CD14-positive monocyte (primary cell): ENCODE measurements around the gene PPP1R13B. TPM values are rescaled to one million over a fixed set of nuclear protein-coding genes. Genes with fewer than 3 reads are reported as not detected.

Experiments
- DNase-seq, 3 donors: peaks; one replicate each; pipeline ENCODE4 v3.0.0-alpha.2; 2011 to 2022
- H2AFZ ChIP-seq: 2 replicates; pipeline ENCODE4 v1.6.0; 2012; ENCODE audit warnings: mild to moderate bottlenecking, low read depth, low read length, inconsistent platforms; ENCODE audit not compliant: insufficient read depth, poor library complexity, severe bottlenecking
- H3K27ac ChIP-seq, 2 donors: 1 replicate in 1 of 2; 2 replicates in 1 of 2; pipeline ENCODE4 v1.5.1; 2012 to 2013; ENCODE audit warnings: low read length in 2 of 2, control low read depth in 1 of 2, inconsistent platforms in 1 of 2, low read depth in 1 of 2, mild to moderate bottlenecking in 1 of 2
- H3K27me3 ChIP-seq, 2 donors: one replicate each; pipeline versions ENCODE4 v1.6.0 to v1.6.1; 2011 to 2013; ENCODE audit warnings: low read length in 2 of 2; ENCODE audit not compliant: control insufficient read depth in 2 of 2, insufficient read depth in 2 of 2
- H3K36me3 ChIP-seq, 2 donors: replicated peaks in 1 of 2; 1 replicate in 1 of 2; 2 replicates in 1 of 2; pipeline versions ENCODE4 v1.5.1 to v1.6.1; 2012 to 2013; ENCODE audit warnings: low read length in 2 of 2, control low read depth in 1 of 2, inconsistent platforms in 1 of 2, mild to moderate bottlenecking in 1 of 2; ENCODE audit not compliant: insufficient read depth in 2 of 2, control insufficient read depth in 1 of 2
- H3K4me1 ChIP-seq, 2 donors: 1 replicate in 1 of 2; 2 replicates in 1 of 2; pipeline versions ENCODE4 v1.5.1 to v1.6.1; 2012 to 2013; ENCODE audit warnings: low read length in 2 of 2, control low read depth in 1 of 2, inconsistent platforms in 1 of 2, mild to moderate bottlenecking in 1 of 2, moderate library complexity in 1 of 2; ENCODE audit not compliant: insufficient read depth in 2 of 2, control insufficient read depth in 1 of 2
- H3K4me2 ChIP-seq: replicated peaks from 2 replicates; pipeline ENCODE3; 2012; ENCODE audit warnings: low read length, moderate library complexity, mild to moderate bottlenecking; ENCODE audit not compliant: poor library complexity, severe bottlenecking; ENCODE audit errors: extremely low read depth
- H3K4me3 ChIP-seq, 3 experiments: fragments of 200-600 bp in 1 of 3; sonication (generic) in 1 of 3; replicated peaks in 1 of 3; 1 replicate in 2 of 3; 2 replicates in 1 of 3; pipeline ENCODE4 v1.5.1; 2011 to 2013; ENCODE audit warnings: low read length in 3 of 3, mild to moderate bottlenecking in 3 of 3, control low read depth in 2 of 3, low read depth in 2 of 3, inconsistent platforms in 1 of 3, moderate library complexity in 1 of 3
- H3K79me2 ChIP-seq: 2 replicates; pipeline ENCODE4 v1.6.0; 2012; ENCODE audit warnings: mild to moderate bottlenecking, control low read depth, inconsistent platforms, low read length, moderate library complexity; ENCODE audit not compliant: insufficient read depth
- H3K9ac ChIP-seq: 2 replicates; pipeline ENCODE4 v1.6.0; 2017; ENCODE audit warnings: low read length, mild to moderate bottlenecking; ENCODE audit not compliant: insufficient read depth, poor library complexity, severe bottlenecking
- H3K9me3 ChIP-seq, 2 donors: replicated peaks in 1 of 2; 1 replicate in 1 of 2; 2 replicates in 1 of 2; pipeline versions ENCODE4 v1.5.1 to v1.6.1; 2012 to 2013; ENCODE audit warnings: low read length in 2 of 2, control low read depth in 1 of 2; ENCODE audit not compliant: control insufficient read depth in 1 of 2, insufficient read depth in 1 of 2
- H4K20me1 ChIP-seq: 2 replicates; pipeline ENCODE4 v1.6.0; 2012; ENCODE audit warnings: mild to moderate bottlenecking, low read length, control low read depth, moderate library complexity; ENCODE audit not compliant: insufficient read depth
- H3K27ac Mint-ChIP-seq, 7 donors: one replicate each; pipeline ENCODE4 v1.8.0; 2020; ENCODE audit warnings: mild to moderate bottlenecking in 7 of 7, mixed read lengths in 7 of 7, moderate library complexity in 6 of 7, inconsistent platforms in 2 of 7
- H3K27me3 Mint-ChIP-seq, 3 donors: one replicate each; pipeline ENCODE4 v1.8.0; 2021 to 2022; ENCODE audit warnings: low read depth in 3 of 3, mild to moderate bottlenecking in 3 of 3, mixed read lengths in 3 of 3, moderate library complexity in 3 of 3, inconsistent platforms in 1 of 3
- H3K36me3 Mint-ChIP-seq, 2 donors: one replicate each; pipeline ENCODE4 v1.8.0; 2020; ENCODE audit warnings: mixed read lengths in 2 of 2, inconsistent platforms in 1 of 2, mild to moderate bottlenecking in 1 of 2
- H3K4me1 Mint-ChIP-seq: one replicate; pipeline ENCODE4 v1.8.0; 2020; ENCODE audit warnings: mild to moderate bottlenecking, mixed read lengths
- H3K4me3 Mint-ChIP-seq, 2 donors: one replicate each; pipeline ENCODE4 v1.8.0; 2020; ENCODE audit warnings: mild to moderate bottlenecking in 2 of 2, mixed read lengths in 2 of 2, moderate library complexity in 1 of 2
- H3K9me3 Mint-ChIP-seq, 7 donors: one replicate each; pipeline ENCODE4 v1.8.0; 2020 to 2022; ENCODE audit warnings: mixed read lengths in 7 of 7, mild to moderate bottlenecking in 6 of 7, moderate library complexity in 6 of 7, inconsistent platforms in 2 of 7
- CTCF ChIP-seq: fragments of 200-600 bp; IDR thresholded peaks from one replicate; pipeline ENCODE4 v1.8.0; 2022; ENCODE audit warnings: antibody characterized with exemption, mild to moderate bottlenecking
- WGBS: methylation state at CpG from one replicate; pipeline ENCODE4 v1.1.5; 2013; ENCODE audit warnings: missing lambda C conversion rate; ENCODE audit not compliant: insufficient coverage; 5-methylcytosine and 5-hydroxymethylcytosine counted together
- intact Hi-C, 2 donors: fragments of 100-400 bp; cut with micrococcal nuclease; formaldehyde crosslinking; loops; one replicate each; pipeline versions ENCODE4 v1.15.0 to v1.15.1; 2023
- polyA plus RNA-seq, 3 donors: library from polyadenylated mRNA; depleted of rRNA in 1 of 3; unstranded in 2 of 3; stranded (reverse) in 1 of 3; fragments of 300-500 nt in 2 of 3; fragments of >200 nt in 1 of 3; fragmentation: Illumina TruSeq in 2 of 3; gene quantifications; 1 replicate in 2 of 3; 2 replicates in 1 of 3; pipeline ENCODE4 v1.2.3, GENCODE V29; 2012 to 2021

PPP1R13B gene
- polyA plus RNA-seq, 3 donors, result 0.48 to 1.1 (median 0.99) TPM

- no peaks in the 10 kb centered on the region for H3K9me3 Mint-ChIP-seq
These were observed 37.5 kb upstream of the PPP1R13B start for GRCh38 chr14:103884854-103885253.

GRCh38 chr14:103883263-103883523 lies 35.8 kb upstream of the PPP1R13B start:
- TF ChIP-seq CTCF, result no peak
- H3K36me3 ChIP-seq, result no peaks in the 10 kb centered on the region
- DNase-seq, result no peak

More at GRCh38 chr14:103884854-103885253, 37.5 kb upstream of the PPP1R13B start:
- no peaks in the 10 kb centered on the region for H3K36me3 ChIP-seq
- Mint-ChIP-seq H3K27me3 (peaks cover 14 to 27% (median 24%) of the 10 kb centered on the region in 3 donors), H3K4me3 (no peak overlapping the region), H3K27ac (no peak overlapping the region), H3K4me1 (peaks cover 12% of the 10 kb centered on the region), H3K36me3 (no peaks in the 10 kb centered on the region)
- H3K27ac ChIP-seq, result no peak overlapping the region
- H3K4me1 ChIP-seq, result peaks cover 9 to 11% of the 10 kb centered on the region in 2 donors
- DNase-seq, result no peak
- H3K9ac ChIP-seq, result no peak overlapping the region
- no peak overlapping the region for H3K4me2 ChIP-seq
- 93% methylated on average over 9 of the region's 9 CpGs for WGBS
- no peak for TF ChIP-seq CTCF
- no peak overlapping the region for H3K4me3 ChIP-seq
- H2AFZ ChIP-seq, result no peak overlapping the region
- intact Hi-C loops, result no loop called here
- peaks cover 0 to 17% of the 10 kb centered on the region in 2 donors for H3K27me3 ChIP-seq
- no peaks in the 10 kb centered on the region for H3K79me2 ChIP-seq
- H4K20me1 ChIP-seq, result no peaks in the 10 kb centered on the region
- H3K9me3 ChIP-seq, result no peaks in the 10 kb centered on the region

More at GRCh38 chr14:103883263-103883523, 35.8 kb upstream of the PPP1R13B start:
- H3K27me3 Mint-ChIP-seq, result peaks cover 21 to 43% (median 38%) of the 10 kb centered on the region in 3 donors
- no peak overlapping the region for H3K4me3 ChIP-seq
- H3K9me3 Mint-ChIP-seq, result no peaks in the 10 kb centered on the region
- no peaks in the 10 kb centered on the region for H4K20me1 ChIP-seq
- no peak overlapping the region for H3K9ac ChIP-seq
- H3K27ac ChIP-seq, result no peak overlapping the region
- no peaks in the 10 kb centered on the region for H3K79me2 ChIP-seq
- H3K4me3 Mint-ChIP-seq, result no peak overlapping the region
- H3K9me3 ChIP-seq, result no peaks in the 10 kb centered on the region
- H3K36me3 Mint-ChIP-seq, result no peaks in the 10 kb centered on the region
- no peak overlapping the region for H2AFZ ChIP-seq
- H3K4me1 ChIP-seq, result peaks cover 14 to 16% of the 10 kb centered on the region in 2 donors
- intact Hi-C loops, result no loop called here
- H3K27me3 ChIP-seq, result peaks cover 0 to 32% of the 10 kb centered on the region in 2 donors
- no peak overlapping the region for H3K4me2 ChIP-seq
- 100% methylated on average over 2 of the region's 3 CpGs for WGBS
- peaks cover 19% of the 10 kb centered on the region for H3K4me1 Mint-ChIP-seq
- no peak overlapping the region for H3K27ac Mint-ChIP-seq
